ENCODE results near the gene C19orf73.

C19orf73 gene, protein sequence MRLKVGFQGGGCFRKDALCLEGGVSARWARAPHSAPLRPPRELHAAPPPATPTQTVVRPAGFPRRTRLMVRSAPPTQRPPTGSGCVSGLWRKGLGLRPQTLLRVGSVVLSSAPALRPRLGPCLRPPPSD

GRCh38 chr19:49118565-49119410 lies at the start of gene C19orf73:
Gene C19orf73, minus strand, starts transcription at chr19:49119143. Its CDS starts 121 bp downstream, at chr19:49119022.
- in situ Hi-C loops (cut with MboI; ENCODE audit: low sequenced_read_pairs): no loop called here

- in situ Hi-C loops (cut with MboI; ENCODE audit: low sequenced_read_pairs): no loop called here
These were observed 49.5 kb upstream of the C19orf73 start for GRCh38 chr19:49168421-49168820.

- in situ Hi-C loops (cut with MboI; ENCODE audit: low sequenced_read_pairs): no loop called here
These were observed 49.0 kb upstream of the C19orf73 start for GRCh38 chr19:49167857-49168409.

- in situ Hi-C loops (cut with MboI; ENCODE audit: low sequenced_read_pairs): no loop called here
These were observed 46.9 kb upstream of the C19orf73 start for GRCh38 chr19:49165865-49166301.

DNA sequence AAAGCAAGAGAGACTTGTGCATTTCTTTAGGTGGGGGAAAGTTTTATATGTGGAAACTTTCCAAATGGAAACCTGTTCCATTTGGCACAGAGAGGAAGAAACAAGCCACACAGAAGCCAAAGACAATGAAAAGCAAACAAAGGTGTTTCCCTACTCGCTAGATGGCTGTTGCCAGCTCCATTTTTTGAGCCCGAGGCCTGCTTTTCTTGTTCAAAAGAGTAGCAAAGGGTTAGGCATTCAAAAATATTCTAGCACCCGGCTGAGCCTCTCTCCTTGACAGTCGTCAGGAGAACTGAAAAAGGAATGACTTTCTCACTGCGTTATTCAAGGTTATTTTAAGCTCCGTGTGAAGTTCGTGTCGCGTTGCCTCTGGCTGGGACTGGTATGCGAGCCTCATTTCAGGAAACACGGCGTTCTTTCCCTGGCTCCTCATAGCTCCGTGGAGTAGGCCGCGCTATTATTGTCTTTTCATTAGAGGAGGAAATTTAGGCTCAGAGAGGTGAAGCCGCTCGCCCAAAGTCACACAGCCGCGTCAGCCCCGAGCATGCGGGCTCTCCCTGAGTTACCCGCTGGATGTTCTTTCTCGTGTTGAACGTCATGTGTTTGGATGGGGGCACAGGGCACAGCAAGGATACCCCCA lies 46.3 kb upstream of the C19orf73 start:
- in situ Hi-C loops (cut with MboI; ENCODE audit: low sequenced_read_pairs): no loop called here

DNA sequence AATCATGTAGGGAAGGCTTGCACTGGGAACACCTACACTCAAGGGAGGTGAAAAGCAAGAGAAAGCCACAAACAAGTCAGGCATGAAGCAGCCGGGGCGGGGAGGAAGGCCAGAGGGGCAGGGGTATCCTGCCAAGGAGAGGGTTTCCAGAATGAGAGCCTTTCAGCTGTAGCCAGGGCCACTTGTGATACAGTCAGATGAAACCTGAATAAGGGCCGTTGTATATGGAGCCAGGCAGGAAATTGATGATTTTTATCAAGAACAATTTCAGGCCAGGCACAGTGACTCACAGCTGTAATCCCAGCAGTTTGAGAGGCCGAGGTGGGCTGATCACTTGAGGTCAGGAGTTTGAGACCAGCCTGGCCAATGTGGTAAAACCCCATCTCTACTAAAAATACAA lies 43.0 kb upstream of the C19orf73 start:
- in situ Hi-C loops (cut with MboI; ENCODE audit: low sequenced_read_pairs): no loop called here

DNA sequence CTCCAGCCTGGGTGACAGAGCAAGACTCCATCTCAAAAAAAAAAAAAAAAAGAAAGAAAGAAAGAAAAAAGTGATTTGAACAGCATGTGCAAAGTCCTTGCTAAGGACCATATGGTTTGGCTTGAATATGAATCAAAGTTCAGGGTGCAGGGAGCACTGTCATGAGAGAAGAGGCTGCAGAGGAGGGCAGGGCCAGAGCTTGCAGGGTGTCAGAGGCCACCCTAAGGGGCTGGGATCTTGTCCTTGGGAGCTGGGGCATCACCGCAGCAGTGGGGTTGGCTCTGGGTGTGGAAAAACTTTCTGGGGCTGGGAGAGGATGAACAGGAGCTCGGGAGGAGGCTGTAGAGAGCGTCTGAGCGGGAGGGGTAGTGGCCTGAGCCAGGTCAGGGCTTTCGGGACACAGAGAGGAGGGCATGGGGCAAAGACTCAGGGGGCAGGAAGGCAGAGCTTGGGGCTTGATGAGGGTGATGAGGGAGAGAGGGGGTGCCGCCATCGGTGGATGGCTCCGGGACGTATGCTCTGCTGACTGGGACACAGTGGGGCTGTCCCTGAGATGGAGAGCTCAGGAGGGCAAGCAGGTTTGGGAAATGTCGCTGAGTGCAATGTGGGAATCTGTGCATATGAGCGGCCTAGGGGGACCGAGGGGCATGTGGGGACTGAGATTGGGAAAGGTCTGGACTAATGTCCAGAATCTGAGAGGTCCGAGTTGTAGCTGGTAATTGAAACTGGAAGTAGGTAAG lies 41.7 kb upstream of the C19orf73 start:
- in situ Hi-C loops (cut with MboI; ENCODE audit: low sequenced_read_pairs): no loop called here

DNA sequence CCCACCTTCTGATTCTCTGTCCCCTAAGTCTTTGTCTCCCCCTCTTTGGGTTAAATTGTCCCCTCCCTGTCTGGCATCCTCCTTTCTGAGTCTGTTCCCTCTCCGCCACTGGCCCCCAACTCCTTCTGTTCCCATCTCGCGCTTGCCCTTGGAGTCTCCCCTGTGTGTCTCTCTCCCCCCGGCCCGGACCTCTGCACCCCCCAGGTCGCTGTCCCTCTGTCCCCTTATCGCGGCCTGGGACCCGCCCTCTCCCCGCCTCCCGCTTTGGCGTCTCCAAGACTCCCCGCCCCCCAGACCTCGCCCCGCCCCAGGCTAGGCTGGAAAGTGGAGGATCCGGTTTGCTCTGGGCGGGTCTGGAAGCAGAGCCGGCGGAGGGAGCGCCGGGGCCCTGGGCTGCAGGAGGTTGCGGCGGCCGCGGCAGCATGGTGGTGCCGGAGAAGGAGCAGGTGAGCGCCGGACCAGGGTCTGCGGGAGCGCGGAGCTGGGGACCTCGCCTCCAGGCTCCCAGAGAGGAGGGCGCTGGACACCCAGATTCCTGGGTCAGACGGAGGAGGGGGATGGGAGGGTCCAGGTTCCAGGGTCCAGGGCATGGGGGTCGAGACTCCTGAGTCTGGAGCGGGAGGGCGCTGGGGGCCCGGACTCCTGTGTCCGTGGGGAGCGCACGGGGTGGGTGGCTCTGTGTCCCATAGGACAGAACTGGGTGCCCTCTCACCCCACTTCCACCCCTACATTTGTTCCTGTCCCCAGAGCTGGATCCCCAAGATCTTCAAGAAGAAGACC lies 38.7 kb upstream of the C19orf73 start, which contains the start of gene TRPM4:
Gene TRPM4 (plus strand): TSS at position 348 of the 780 bp plus-strand sequence. CDS start 75 bp downstream, at position 423.
- in situ Hi-C loops (cut with MboI; ENCODE audit: low sequenced_read_pairs): no loop called here

- in situ Hi-C loops (cut with MboI; ENCODE audit: low sequenced_read_pairs): no loop called here
These were observed 36.9 kb upstream of the C19orf73 start for GRCh38 chr19:49155820-49156346.

DNA sequence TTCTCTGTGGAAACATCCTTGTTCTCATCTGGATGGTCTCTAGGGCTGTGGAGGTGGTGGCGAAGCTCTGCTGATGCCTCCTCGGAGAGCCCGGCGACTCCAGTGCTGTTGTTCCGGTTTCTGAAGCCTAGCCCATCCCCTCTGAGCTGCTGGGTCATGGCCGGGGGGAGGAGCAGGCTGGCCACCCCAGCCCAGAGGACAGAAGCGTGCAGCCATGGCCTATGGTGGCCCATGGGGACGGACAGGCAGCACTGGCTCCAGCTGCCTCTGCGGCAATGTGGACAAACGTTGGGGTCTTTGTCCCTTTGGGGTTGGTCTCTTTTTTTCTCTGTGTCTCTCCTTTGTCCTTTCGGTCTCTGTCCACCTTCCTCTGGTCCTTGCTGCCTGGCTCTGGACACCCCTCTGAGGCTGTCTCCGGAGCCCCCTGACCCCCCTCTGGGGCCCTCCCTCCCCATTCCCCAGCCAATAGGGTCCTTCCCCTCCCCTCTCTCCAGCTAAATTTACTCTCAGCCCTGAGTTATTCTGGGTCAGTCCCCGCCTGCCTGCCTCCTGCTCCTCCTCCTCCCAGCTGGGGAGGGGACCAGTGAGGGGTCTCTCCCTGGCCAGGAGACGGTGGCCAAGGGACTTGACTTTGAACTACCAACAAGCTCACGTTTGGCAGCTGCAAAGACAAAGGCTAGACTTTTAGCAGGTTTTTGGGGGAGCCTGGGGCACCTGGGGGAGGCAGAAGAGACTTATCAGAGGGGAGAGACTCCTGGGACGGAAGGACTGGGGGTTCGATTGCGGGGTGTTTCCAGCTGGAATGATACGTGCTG lies 36.3 kb upstream of the C19orf73 start, which contains the start of gene HRC:
Gene HRC (minus strand): TSS at position 392 of the 815 bp plus-strand sequence. CDS start 159 bp downstream, at position 233.
- in situ Hi-C loops (cut with MboI; ENCODE audit: low sequenced_read_pairs): no loop called here

DNA sequence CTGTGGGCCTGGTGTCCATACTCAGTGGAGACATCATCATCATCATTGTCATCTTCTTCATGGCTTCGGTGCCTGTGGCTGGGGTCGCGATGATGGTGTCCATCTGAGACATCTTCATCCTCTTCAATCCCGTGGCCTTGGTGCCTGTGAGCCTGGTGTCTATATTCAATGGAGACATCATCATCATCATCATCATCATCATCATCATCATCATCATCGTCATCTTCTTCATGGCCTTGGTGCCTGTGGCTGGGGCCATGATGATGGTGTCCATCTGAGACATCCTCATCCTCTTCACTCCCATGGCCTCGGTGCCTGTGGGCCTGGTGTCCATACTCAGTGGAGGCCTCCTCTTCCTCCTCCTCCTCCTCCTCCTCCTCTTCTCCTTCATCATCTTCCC lies 35.3 kb upstream of the C19orf73 start:
- in situ Hi-C loops (cut with MboI; ENCODE audit: low sequenced_read_pairs): no loop called here

- in situ Hi-C loops (cut with MboI; ENCODE audit: low sequenced_read_pairs): no loop called here
These were observed 34.3 kb upstream of the C19orf73 start for GRCh38 chr19:49153167-49153809.

DNA sequence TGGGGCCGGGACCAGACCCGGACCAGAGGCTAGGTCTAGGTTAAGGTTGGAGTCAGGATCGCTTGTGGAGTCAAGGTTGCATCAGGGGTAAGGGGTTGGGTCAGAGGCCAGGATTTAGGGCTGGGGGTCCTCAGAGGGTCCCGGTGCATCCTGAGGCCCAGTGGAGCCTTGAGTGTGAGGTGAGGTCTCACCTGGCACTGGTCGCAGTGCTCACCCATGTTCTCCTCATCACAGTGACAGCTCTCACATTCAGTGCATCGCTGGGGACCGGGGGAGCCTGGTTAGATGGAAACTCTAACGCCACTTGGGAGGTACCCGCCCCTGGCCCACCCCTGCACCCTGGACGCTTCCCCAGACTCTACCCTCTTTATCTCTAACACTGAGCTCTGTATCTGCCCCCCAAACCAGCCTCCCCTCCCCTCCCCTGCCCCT lies 33.2 kb upstream of the C19orf73 start:
- in situ Hi-C loops (cut with MboI; ENCODE audit: low sequenced_read_pairs): no loop called here

DNA sequence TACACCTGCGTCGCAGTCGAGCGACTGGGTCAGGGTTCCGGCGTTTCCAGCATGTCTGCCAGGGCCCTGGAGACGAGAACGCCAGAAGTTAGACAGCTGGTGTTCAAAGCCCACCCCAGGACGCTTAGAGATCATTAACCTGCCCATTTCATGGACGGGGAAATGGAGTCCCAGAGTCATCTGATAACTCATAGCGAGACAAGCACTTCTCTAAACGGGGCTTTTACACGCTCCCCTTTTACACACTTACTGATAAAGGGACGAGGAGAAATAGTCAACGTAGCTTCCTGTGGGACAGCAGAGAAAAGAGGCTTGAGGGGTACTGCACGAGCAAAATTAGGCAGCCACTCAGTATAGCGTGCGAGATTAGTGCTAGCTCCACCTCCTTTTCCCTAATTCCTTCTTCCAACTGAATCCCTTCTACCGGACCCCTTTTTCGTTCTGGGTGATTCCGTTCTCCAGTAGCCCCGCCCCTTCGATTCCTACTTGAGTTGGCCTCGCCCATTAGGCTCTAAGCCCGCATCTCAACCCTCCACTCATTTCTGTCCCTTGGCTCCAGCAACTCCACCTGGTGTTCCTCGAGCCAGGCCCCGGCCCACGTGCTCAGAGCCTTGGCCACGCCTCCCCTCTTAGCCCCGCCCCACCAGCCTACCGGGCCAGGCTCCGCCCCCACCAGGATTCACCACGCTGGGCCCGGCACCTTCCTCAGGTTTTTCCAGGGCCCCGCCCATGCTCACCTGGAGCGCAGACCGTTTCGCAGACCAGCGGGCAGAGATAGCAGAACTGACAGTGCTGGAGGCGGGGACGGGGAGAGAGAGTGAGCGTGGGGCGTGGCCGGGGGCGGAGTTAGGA lies 32.5 kb upstream of the C19orf73 start:
- in situ Hi-C loops (cut with MboI; ENCODE audit: low sequenced_read_pairs): no loop called here

- in situ Hi-C loops (cut with MboI; ENCODE audit: low sequenced_read_pairs): no loop called here
These were observed 32.0 kb upstream of the C19orf73 start for GRCh38 chr19:49150944-49151243.

DNA sequence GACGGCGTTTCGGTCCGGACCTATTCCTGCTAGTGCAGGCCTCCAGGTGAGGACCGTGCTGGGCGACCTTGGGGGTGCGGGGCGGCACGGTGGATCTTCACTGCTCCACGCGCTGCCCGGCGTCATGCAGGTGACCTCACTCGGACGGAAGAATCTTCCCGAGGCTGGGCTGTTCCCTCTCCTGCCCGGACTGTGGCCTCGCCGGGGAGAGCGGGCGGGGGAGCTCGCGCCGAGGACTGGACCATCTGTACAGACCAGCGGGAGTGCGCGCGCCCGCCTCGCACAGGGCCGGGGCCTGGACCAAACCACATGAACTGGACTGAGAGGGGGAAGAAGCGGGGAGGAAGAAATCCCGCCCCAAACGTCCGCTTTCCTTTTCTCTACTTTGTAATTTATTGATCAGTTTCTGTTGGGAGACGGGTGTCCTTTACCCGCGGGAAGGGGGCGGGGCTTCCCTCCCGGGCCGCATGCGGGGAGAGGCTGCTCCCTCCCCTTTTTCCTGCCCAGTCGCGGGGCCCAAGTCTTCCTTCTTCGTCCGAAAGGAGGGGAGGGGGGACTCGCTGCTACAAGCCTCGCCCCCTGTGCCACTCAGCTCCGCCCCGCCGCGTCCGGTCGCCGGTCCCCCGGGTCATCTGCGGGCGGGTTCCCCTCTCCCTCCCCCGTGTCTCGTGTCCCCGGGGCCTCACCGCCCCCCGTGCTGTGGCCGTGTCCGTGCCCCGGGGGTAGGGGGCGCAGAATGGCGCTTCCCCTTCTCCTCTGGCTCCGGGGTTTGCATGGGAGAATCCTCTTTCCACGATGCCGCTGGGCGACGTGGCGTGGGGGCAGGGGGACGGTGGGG lies 31.4 kb upstream of the C19orf73 start:
- in situ Hi-C loops (cut with MboI; ENCODE audit: low sequenced_read_pairs): no loop called here

DNA sequence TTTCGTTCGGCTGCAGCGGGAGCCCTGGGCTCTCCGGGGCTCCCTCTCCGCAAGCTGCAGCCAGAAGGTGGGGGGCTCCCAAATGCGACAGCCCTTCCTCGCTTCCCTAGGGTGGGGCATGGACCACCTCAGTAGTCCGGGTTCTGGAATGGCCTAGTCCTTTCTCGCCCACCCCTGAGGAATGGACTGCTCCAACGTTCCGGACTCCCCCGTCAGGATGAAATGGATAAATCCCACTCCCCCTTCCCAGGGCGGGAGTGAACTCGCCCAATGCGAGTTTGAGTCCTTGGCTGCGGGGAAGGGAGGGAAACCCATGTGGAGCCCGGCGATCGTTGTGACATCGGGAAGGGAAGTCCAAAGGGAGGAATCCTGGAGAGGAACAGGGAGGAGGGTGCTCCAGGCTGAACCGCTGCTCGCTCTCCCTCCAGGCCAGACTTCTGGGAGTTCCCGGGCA lies 30.7 kb upstream of the C19orf73 start:
- in situ Hi-C loops (cut with MboI; ENCODE audit: low sequenced_read_pairs): no loop called here
